SK-N-SH treated with all-trans-retinoic acid at 6 μM for 48 hours (cell line): Measurements from ENCODE around the gene DNAH9.

Experiments
- ARNTL ChIP-seq: fragments of 450-650 bp; formaldehyde crosslinking; IDR thresholded peaks from 2 replicates; pipeline ENCODE4 v1.5.0; 2020; ENCODE audit warnings: low read depth, mild to moderate bottlenecking, moderate library complexity, borderline replicate concordance
- CREB5 ChIP-seq: fragments of 250-450 bp; sonication (Bioruptor Pico); IDR thresholded peaks from 2 replicates; pipeline ENCODE4 v1.5.1; 2020; ENCODE audit warnings: low read depth, mild to moderate bottlenecking, moderate library complexity
- OSR1 ChIP-seq: fragments of 250-450 bp; sonication (Bioruptor Pico); IDR thresholded peaks from 2 replicates; pipeline ENCODE4 v1.8.0; 2022; ENCODE audit warnings: moderate library complexity, mild to moderate bottlenecking, inconsistent platforms
- TCF4 ChIP-seq: fragments of 250-450 bp; sonication (Bioruptor Pico); IDR thresholded peaks from 2 replicates; pipeline ENCODE4 v1.8.0; 2021; ENCODE audit warnings: mild to moderate bottlenecking, moderate library complexity, borderline replicate concordance
- ZFP3 ChIP-seq: fragments of 250-450 bp; sonication (Bioruptor Pico); IDR thresholded peaks from 2 replicates; pipeline ENCODE4 v1.5.0; 2020; ENCODE audit warnings: mild to moderate bottlenecking, moderate library complexity
- ZFP30 ChIP-seq: fragments of 450-650 bp; formaldehyde crosslinking; IDR thresholded peaks from 2 replicates; pipeline ENCODE4 v1.5.0; 2022; ENCODE audit warnings: mild to moderate bottlenecking, moderate library complexity
- ZNF565 ChIP-seq: fragments of 450-650 bp; formaldehyde crosslinking; conservative IDR thresholded peaks from 2 replicates; pipeline ENCODE4 v1.5.0; 2020; ENCODE audit warnings: low read depth, mild to moderate bottlenecking, moderate library complexity
- TF ChIP-seq, protein P1 (sequence below): fragments of 250-450 bp; sonication (Bioruptor Pico); IDR thresholded peaks from 2 replicates; pipeline ENCODE4 v1.8.0; 2020; ENCODE audit warnings: mild to moderate bottlenecking, moderate library complexity, borderline replicate concordance

DNA sequence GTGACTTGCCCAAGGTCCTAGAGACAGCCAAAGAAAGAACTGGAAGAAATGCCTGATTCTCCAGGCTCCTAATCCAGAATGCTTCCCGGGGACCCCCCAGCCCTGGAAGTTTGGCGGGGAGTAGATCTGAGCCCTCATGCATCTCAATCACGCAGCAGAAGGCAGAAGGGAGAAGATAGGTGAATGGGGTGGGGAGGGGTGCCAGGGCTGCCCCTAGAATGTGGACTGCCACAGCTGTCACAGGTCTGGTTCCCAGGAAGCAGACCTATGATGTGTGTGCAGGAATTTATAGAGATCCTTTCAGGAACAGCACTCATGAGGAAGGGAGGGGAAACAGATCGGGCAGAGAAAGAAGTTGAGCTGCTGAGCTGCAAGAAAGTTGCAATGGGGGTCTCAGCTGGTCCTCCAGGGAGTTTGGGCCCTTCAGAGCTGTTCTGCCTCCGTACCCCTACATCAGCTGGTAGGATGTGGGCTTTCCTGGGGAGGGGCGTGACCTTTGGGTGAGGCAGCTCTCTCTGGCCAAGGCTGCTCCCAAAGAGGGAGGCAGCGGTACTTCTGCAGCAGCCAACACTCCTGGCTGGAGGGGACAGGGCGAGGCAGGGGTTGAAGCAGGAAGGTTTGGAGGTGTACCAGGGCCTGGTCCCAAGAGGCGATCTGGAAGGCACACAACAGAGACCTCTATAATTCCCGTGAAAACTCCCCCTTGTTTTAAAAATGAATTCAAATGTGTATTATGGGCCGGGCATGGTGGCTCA lies 43.4 kb downstream of the DNAH9 start:
- TF ChIP-seq TCF4 (CRISPR knock-in tag) (no peak), ZNF565 (no peak), ZFP3 (CRISPR knock-in tag) (no peak), ZFP30 (no peak), ARNTL (no peak), OSR1 (CRISPR knock-in tag) (no peak), CREB5 (CRISPR knock-in tag) (no peak)
- TF ChIP-seq, protein P1, sequence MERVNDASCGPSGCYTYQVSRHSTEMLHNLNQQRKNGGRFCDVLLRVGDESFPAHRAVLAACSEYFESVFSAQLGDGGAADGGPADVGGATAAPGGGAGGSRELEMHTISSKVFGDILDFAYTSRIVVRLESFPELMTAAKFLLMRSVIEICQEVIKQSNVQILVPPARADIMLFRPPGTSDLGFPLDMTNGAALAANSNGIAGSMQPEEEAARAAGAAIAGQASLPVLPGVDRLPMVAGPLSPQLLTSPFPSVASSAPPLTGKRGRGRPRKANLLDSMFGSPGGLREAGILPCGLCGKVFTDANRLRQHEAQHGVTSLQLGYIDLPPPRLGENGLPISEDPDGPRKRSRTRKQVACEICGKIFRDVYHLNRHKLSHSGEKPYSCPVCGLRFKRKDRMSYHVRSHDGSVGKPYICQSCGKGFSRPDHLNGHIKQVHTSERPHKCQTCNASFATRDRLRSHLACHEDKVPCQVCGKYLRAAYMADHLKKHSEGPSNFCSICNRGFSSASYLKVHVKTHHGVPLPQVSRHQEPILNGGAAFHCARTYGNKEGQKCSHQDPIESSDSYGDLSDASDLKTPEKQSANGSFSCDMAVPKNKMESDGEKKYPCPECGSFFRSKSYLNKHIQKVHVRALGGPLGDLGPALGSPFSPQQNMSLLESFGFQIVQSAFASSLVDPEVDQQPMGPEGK: no peak
